ENCODE results near the gene SLC25A41.
"Not testable (repeated sequence)": the region's sequence is repeated elsewhere in the genome, so short reads cannot be mapped to it uniquely, and the experiment has no call there.

- not testable (repeated sequence) for TF ChIP-seq POLR2A, CTCF (IDR thresholded peaks at IDR 0.05)
Observed at GRCh38 chr19:6428692-6429418, 4.7 kb downstream of the SLC25A41 start.

Data from Peyer's patch (tissue), 4 donors.